ENCODE results near the gene LRP3.

LRP3 gene

DNA sequence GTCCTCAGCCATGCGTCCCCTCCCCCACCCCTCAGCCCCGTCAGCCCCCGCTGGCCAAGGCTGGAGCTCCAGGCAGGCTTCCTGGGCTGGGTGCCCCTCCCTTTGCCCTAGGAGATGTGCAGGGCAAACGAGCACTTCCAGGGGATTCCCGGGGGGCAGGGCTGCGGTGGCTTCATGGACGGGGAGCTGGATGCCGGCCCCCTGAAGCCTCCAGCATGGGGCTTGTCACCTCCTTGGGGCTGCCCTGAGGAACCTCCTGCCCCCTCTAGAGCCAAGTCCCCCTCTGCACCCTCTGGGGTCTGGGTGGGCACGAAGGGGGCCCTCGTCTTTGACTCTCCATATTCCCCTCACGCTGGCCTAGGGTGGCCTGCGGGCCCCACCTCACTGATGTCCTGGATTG is 56.9 kb downstream of the LRP3 start:
- no peaks in the 10 kb centered on the region for H3K4me1 ChIP-seq (ENCODE audit: low read depth, poor library complexity, severe bottlenecking)
- no peak overlapping the region for H3K4me2 ChIP-seq

DNA sequence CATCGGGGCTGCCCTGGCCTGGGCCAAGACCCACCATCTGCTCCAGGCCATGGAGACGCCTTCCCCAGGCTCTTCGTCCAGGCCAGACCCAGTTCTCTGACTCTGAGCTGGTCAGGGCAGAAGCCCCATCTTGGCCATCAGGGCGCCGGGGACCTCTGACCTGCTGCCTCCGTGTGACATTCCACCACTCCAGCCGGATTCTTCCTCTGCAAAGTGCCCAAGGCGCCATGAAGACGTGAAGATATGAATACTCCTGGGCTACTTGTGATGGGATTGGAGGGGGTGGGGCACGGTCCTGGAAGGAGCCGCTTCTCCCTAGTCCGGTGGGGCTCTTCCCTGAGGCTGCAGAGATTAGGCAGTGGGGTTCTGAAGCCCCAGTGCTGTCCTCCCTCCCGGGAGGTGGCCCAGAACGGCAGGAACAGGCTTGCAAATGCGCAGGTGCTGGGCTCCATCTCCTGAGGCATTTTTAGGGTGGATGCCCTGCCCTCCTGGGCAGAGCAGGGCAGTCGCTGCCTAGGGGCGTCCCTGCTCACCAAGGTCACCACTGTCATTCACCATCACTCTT is 57.5 kb downstream of the LRP3 start:
- Histone ChIP-seq H3K4me1 (ENCODE audit: low read depth, poor library complexity, severe bottlenecking) (no peaks in the 10 kb centered on the region), H3K79me2 (ENCODE audit: insufficient read depth, low read depth) (no peaks in the 10 kb centered on the region), H4K20me1 (ENCODE audit: insufficient read depth) (no peaks in the 10 kb centered on the region), H3K36me3 (ENCODE audit: insufficient read depth) (no peaks in the 10 kb centered on the region), H3K4me3 (IDR thresholded peaks at IDR 0.05; ENCODE audit: insufficient read depth, low read depth, low read length) (no peak overlapping the region), H3K9ac (no peak overlapping the region), H3K4me2 (no peak overlapping the region), H3K27ac (no peak overlapping the region), H3K27me3 (ENCODE audit: insufficient read depth, low read depth) (no peaks in the 10 kb centered on the region), H2AFZ (ENCODE audit: low read depth) (no peak overlapping the region)
- TF ChIP-seq, protein P1, sequence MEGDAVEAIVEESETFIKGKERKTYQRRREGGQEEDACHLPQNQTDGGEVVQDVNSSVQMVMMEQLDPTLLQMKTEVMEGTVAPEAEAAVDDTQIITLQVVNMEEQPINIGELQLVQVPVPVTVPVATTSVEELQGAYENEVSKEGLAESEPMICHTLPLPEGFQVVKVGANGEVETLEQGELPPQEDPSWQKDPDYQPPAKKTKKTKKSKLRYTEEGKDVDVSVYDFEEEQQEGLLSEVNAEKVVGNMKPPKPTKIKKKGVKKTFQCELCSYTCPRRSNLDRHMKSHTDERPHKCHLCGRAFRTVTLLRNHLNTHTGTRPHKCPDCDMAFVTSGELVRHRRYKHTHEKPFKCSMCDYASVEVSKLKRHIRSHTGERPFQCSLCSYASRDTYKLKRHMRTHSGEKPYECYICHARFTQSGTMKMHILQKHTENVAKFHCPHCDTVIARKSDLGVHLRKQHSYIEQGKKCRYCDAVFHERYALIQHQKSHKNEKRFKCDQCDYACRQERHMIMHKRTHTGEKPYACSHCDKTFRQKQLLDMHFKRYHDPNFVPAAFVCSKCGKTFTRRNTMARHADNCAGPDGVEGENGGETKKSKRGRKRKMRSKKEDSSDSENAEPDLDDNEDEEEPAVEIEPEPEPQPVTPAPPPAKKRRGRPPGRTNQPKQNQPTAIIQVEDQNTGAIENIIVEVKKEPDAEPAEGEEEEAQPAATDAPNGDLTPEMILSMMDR (conservative IDR thresholded peaks at IDR 0.05; ENCODE audit: low read depth, low read length): no peak

More for the DNA sequence above, 56.9 kb downstream of the LRP3 start:
- Histone ChIP-seq H3K27me3 (ENCODE audit: insufficient read depth, low read depth) (no peaks in the 10 kb centered on the region), H2AFZ (ENCODE audit: low read depth) (no peak overlapping the region), H3K79me2 (ENCODE audit: insufficient read depth, low read depth) (no peaks in the 10 kb centered on the region), H3K4me3 (IDR thresholded peaks at IDR 0.05; ENCODE audit: insufficient read depth, low read depth, low read length) (no peak overlapping the region), H3K36me3 (ENCODE audit: insufficient read depth) (no peaks in the 10 kb centered on the region), H3K9ac (no peak overlapping the region), H4K20me1 (ENCODE audit: insufficient read depth) (no peaks in the 10 kb centered on the region), H3K27ac (no peak overlapping the region)
- TF ChIP-seq, protein P1 (conservative IDR thresholded peaks at IDR 0.05; ENCODE audit: low read depth, low read length): no peak

DNA sequence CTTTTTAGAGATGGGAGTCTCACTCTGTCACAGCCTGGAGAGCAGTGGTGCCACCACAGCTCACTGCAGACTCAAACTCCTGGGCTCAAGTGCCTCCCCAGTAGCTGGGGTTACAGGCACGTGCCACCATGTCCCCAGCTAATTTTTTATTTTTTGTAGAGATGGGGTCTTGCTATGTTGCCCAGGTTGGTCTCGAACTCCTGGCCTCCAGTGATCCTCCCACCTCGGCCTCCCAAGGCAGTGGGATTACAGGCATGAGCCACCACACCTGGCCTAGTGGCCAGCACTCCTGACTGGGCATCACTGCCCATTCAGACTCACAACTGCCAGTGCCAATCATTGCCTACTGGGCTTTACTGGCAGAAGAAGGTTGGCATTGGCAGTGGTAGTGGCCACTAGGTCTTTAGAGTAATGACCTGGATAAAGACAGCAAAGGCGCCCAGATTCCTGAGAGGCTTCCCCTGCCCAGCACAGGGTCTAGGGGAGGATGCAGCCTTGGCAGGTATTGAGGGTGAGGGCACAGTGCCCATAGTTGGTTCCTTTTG is 58.4 kb downstream of the LRP3 start:
- no peaks in the 10 kb centered on the region for H4K20me1 ChIP-seq (ENCODE audit: insufficient read depth)
- TF ChIP-seq, protein P1 (conservative IDR thresholded peaks at IDR 0.05; ENCODE audit: low read depth, low read length): no peak
- H3K79me2 ChIP-seq (ENCODE audit: insufficient read depth, low read depth): no peaks in the 10 kb centered on the region
- H3K36me3 ChIP-seq (ENCODE audit: insufficient read depth): no peaks in the 10 kb centered on the region
- no peaks in the 10 kb centered on the region for H3K4me1 ChIP-seq (ENCODE audit: low read depth, poor library complexity, severe bottlenecking)
- no peaks in the 10 kb centered on the region for H3K27me3 ChIP-seq (ENCODE audit: insufficient read depth, low read depth)
- H2AFZ ChIP-seq (ENCODE audit: low read depth): no peak overlapping the region
- H3K4me2 ChIP-seq: no peak overlapping the region
- no peak overlapping the region for H3K4me3 ChIP-seq (IDR thresholded peaks at IDR 0.05; ENCODE audit: insufficient read depth, low read depth, low read length)
- H3K9ac ChIP-seq: no peak overlapping the region
- H3K27ac ChIP-seq: no peak overlapping the region

DNA sequence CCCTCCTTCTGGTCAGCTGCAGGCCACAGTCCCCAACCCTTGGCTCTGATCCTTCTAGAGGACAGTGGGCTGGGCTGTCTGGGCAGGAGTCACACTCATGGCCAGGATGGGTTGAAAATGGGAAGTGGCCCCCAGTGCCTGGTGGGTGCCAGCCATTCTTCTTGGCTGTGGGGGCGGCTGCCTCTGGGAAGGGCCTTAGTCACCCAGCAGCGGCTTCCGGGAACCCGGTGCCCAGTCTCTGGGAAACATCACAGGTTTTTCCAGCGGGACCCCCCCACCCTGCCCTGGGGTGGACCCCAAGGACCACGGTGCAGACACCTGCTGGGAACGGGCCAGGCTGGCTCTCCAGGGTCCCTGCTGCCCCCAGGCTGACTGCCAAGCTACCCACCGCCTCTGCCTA is 58.8 kb downstream of the LRP3 start:
- Histone ChIP-seq H3K27ac (no peak overlapping the region), H2AFZ (ENCODE audit: low read depth) (no peak overlapping the region), H3K4me1 (ENCODE audit: low read depth, poor library complexity, severe bottlenecking) (no peaks in the 10 kb centered on the region), H3K79me2 (ENCODE audit: insufficient read depth, low read depth) (no peaks in the 10 kb centered on the region), H3K27me3 (ENCODE audit: insufficient read depth, low read depth) (no peaks in the 10 kb centered on the region), H3K4me2 (no peak overlapping the region), H3K4me3 (IDR thresholded peaks at IDR 0.05; ENCODE audit: insufficient read depth, low read depth, low read length) (no peak overlapping the region), H3K9ac (no peak overlapping the region), H4K20me1 (ENCODE audit: insufficient read depth) (no peaks in the 10 kb centered on the region), H3K36me3 (ENCODE audit: insufficient read depth) (no peaks in the 10 kb centered on the region)
- TF ChIP-seq, protein P1 (conservative IDR thresholded peaks at IDR 0.05; ENCODE audit: low read depth, low read length): no peak
